Measurements from ENCODE around the gene LEPR. TPM values are rescaled to one million over a fixed set of nuclear protein-coding genes. Genes with fewer than 3 reads are reported as not detected.

LEPR gene
- total RNA-seq, 1 donor from 2014 or later: 1.1 TPM

DNA sequence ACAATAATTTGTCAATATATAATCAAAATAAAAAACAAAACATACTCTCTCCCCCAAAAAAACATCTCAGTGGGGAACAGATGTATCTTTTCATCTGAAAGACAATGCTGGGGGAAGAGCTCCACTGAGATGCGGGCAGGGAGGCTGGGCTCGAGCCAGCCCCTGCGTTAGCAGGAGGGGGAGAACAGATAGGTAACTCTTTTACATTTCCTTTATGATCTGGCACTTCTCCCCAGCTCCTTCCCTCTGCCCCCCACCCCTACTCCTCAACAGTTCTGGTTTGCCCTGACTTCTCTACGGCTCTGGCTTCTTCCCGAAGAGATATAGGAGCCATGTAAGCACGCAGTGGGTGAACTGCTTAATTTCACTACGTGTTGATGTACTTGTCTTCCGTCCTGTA, 12.4 kb downstream of the LEPR start:
- H3K36me3 Mint-ChIP-seq (ENCODE audit: low read depth): peaks cover 26% of the 10 kb centered on the region
- peaks cover 30% of the 10 kb centered on the region for H3K4me1 Mint-ChIP-seq (ENCODE audit: low read depth)
- DNase-seq (ENCODE audit: low spot score): no peak
- H3K27me3 Mint-ChIP-seq (ENCODE audit: insufficient read depth): no peaks in the 10 kb centered on the region
- no peak overlapping the region for H3K4me3 Mint-ChIP-seq
- no peak overlapping the region for H3K27ac Mint-ChIP-seq
- intact Hi-C loops (cut with micrococcal nuclease): loop anchor here (5.0 kb wide), 1 partner anchor 41 kb away; no protein-coding TSS in a partner anchor
- H3K9me3 Mint-ChIP-seq: no peaks in the 10 kb centered on the region

DNA sequence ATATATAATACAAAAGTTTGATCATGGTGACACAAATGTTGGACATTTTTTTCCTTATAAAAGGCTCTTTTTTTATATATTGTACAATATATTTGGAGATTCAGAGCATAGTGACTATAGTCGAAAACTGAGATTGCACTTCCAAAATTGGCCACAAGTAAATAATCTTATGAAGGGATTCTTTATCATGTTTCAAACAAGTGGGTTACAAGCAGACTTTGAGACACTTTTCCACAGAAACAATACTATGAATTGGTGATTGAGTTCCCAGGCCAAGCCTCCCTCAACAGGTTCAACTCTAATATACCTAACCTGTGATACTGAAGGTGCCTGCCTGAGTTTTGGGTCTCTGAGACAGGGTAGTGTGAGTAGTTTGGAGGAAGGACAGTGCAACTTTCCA, 13.8 kb downstream of the LEPR start:
- intact Hi-C loops (cut with micrococcal nuclease): loop anchor here (5.0 kb wide), 1 partner anchor 42 kb away; no protein-coding TSS in a partner anchor
- peaks cover 30% of the 10 kb centered on the region for H3K4me1 Mint-ChIP-seq (ENCODE audit: low read depth)

DNA sequence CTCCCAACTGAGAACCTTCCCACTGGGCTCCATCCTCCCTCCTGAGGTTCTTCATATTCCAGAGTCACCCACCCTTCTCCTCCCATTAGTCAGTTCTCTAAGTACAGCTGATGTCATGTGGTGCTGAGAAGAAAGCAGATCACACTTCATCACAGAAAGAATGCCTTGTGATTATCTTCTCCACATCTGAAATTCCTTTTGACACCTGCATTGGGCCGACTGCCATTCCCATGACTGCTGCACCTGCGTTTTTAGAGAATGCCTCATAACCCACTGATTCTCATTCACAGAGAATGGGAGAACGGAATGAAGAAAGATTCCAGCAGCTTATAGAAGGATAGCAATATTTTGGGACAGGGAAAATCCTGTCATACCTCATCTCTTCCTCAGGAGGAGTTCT, 14.3 kb downstream of the LEPR start:
- intact Hi-C loops (cut with micrococcal nuclease): loop anchor here (5.0 kb wide), 1 partner anchor 42 kb away; no protein-coding TSS in a partner anchor
- no peak for DNase-seq (ENCODE audit: low spot score)

More for the DNA sequence above, 13.8 kb downstream of the LEPR start:
- Mint-ChIP-seq H3K9me3 (no peaks in the 10 kb centered on the region), H3K4me3 (no peak overlapping the region), H3K27me3 (ENCODE audit: insufficient read depth) (no peaks in the 10 kb centered on the region), H3K36me3 (ENCODE audit: low read depth) (peaks cover 23% of the 10 kb centered on the region), H3K27ac (no peak overlapping the region)
- DNase-seq (ENCODE audit: low spot score): no peak

DNA sequence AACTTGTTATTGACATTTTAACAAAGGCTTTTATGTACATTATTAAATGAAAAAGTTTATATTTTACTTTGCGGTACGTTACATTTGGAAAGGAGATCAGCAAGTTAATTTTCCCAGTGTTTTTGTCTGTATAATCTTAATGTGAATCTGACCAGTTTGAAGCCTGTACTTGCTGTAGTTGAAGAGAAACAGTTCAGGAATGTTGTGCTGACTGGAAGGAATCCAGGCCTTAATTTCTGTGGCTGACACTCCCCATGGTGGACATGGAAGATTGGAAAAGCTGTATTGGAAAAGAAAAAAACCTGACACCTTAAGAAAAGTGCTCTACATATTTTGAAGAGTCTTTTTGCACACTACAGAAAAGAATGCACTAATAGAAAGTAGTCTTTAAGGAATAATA, 15.5 kb downstream of the LEPR start:
- Mint-ChIP-seq H3K27ac (no peak overlapping the region), H3K9me3 (no peaks in the 10 kb centered on the region), H3K36me3 (ENCODE audit: low read depth) (peaks cover 20% of the 10 kb centered on the region), H3K4me3 (no peak overlapping the region), H3K27me3 (ENCODE audit: insufficient read depth) (no peaks in the 10 kb centered on the region), H3K4me1 (ENCODE audit: low read depth) (peaks cover 20% of the 10 kb centered on the region)
- intact Hi-C loops (cut with micrococcal nuclease): no loop called here
- no peak for DNase-seq (ENCODE audit: low spot score)

More for the DNA sequence above, 14.3 kb downstream of the LEPR start:
- Mint-ChIP-seq H3K36me3 (ENCODE audit: low read depth) (peaks cover 23% of the 10 kb centered on the region), H3K4me3 (no peak overlapping the region), H3K27me3 (ENCODE audit: insufficient read depth) (no peaks in the 10 kb centered on the region), H3K4me1 (ENCODE audit: low read depth) (peaks cover 28% of the 10 kb centered on the region), H3K9me3 (no peaks in the 10 kb centered on the region), H3K27ac (no peak overlapping the region)

DNA sequence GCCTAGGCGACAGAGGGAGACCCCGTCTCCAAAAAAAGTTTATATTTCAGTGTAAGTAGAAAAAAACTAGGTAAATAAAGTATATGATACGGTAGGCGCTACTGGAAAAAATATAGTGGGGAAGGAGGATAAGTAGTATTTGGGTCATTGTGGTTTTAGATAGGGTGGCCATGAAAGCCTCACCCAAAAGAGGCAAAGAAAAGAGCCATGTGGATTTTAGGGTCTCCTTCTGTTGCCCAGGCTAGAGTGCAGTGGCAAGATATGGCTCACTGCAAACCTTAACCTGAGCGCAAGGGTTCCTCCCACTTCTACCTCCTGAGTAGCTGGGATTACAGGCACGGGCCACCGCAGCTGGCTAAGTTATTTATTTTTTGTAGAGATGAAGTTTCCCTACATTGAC, 17.1 kb downstream of the LEPR start:
- intact Hi-C loops (cut with micrococcal nuclease): no loop called here
- Mint-ChIP-seq H3K4me3 (no peak overlapping the region), H3K27ac (no peak overlapping the region), H3K36me3 (ENCODE audit: low read depth) (peaks cover 12% of the 10 kb centered on the region), H3K9me3 (no peaks in the 10 kb centered on the region), H3K4me1 (ENCODE audit: low read depth) (peaks cover 5% of the 10 kb centered on the region), H3K27me3 (ENCODE audit: insufficient read depth) (no peaks in the 10 kb centered on the region)
- DNase-seq (ENCODE audit: low spot score): no peak

DNA sequence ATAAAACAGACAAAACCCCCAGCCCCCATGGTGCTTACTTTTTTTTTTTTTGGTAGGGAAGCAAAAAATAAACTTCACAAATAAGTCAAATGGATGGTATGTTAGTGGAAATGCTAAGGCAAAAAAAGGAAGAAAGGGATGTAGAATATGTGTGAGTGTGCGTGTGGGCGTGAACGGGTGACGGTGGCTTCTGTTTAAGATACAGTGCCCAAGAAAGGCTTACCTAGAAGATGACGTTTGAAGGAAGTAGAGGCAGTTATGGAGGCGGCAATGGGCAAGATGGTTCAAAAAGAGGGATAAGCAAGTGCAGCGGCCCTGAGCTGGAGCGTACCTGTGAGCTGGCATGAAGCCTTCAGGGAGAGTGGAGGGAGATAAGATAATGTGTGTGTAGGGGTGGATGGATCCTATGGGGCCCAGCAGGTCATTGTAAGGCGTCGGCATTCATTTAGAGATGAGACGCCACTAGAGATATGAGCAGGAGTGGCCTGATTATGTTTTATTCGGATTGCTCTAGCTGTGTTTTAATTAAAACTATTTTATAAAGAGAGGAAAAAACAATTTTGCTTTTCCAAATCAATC, 19.9 kb downstream of the LEPR start:
- intact Hi-C loops (cut with micrococcal nuclease): no loop called here
- no peak overlapping the region for H3K27ac Mint-ChIP-seq
- H3K9me3 Mint-ChIP-seq: no peaks in the 10 kb centered on the region

DNA sequence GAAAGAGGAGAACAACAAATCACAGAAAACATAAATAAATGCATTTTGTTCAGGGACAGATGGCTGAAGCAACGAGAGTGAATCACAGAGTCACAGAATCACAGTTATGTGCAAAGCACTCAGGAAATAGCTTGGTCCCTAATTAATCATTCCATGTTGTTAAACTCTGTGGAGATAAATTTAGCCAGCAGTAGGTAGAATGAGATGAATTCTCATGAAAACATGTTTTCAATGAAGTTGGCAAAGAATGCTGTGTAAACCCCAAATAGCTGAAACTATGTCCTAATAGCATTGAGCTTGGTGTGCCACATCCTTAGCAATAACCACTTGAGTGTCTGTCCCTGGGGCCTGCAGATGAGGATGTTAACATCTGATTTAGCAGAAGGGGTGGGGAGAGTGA, 20.4 kb downstream of the LEPR start:
- Mint-ChIP-seq H3K4me1 (ENCODE audit: low read depth) (no peaks in the 10 kb centered on the region), H3K4me3 (no peak overlapping the region), H3K36me3 (ENCODE audit: low read depth) (peaks cover 3% of the 10 kb centered on the region), H3K27ac (no peak overlapping the region), H3K9me3 (no peaks in the 10 kb centered on the region), H3K27me3 (ENCODE audit: insufficient read depth) (no peaks in the 10 kb centered on the region)
- intact Hi-C loops (cut with micrococcal nuclease): no loop called here
- no peak for DNase-seq (ENCODE audit: low spot score)

More for the DNA sequence above, 19.9 kb downstream of the LEPR start:
- Mint-ChIP-seq H3K4me1 (ENCODE audit: low read depth) (no peaks in the 10 kb centered on the region), H3K4me3 (no peak overlapping the region), H3K36me3 (ENCODE audit: low read depth) (peaks cover 3% of the 10 kb centered on the region), H3K27me3 (ENCODE audit: insufficient read depth) (no peaks in the 10 kb centered on the region)
- no peak for DNase-seq (ENCODE audit: low spot score)

DNA sequence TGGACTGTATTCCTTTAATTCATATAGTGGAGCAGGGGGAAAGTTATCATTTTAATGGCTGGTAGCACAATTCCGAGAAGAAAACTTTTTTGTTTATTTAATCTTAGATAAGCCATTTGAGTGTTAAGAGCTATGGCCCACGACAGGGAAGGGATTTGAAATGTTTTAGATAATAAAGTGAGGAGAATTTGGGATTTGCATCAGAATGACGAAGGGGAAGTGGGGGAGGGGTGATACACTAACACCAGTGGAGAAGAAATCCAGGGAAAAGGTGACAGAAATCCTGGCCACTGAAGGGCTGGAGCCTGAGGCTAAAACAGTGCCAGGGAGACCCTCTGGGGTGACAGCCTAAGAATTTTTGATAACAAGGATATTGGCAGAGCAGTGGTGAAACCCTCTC, 21.0 kb downstream of the LEPR start:
- no peak overlapping the region for H3K27ac Mint-ChIP-seq

DNA sequence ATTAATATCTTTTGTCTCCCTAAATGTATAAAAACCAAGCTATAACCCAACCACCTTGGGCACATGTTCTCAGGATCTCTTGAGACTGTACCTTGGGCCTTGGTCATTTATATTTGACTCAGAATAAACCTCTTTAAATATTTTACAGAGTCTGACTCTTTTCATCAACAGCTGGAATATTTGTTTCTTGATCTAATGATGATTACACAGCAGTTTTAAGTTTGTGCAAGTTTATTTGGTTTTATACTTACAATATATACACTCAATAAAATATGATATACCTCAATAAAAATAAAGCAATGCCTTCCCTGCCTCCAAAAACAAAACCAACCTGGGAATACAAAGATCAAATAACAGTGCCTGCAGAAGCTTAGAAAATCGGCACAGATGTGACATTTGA, 22.0 kb downstream of the LEPR start:
- no peak overlapping the region for H3K4me3 Mint-ChIP-seq
- no peaks in the 10 kb centered on the region for H3K9me3 Mint-ChIP-seq
- intact Hi-C loops (cut with micrococcal nuclease): no loop called here
- DNase-seq (ENCODE audit: low spot score): no peak
- H3K36me3 Mint-ChIP-seq (ENCODE audit: low read depth): no peaks in the 10 kb centered on the region
- no peaks in the 10 kb centered on the region for H3K27me3 Mint-ChIP-seq (ENCODE audit: insufficient read depth)
- H3K4me1 Mint-ChIP-seq (ENCODE audit: low read depth): no peaks in the 10 kb centered on the region
- no peak overlapping the region for H3K27ac Mint-ChIP-seq

More for the DNA sequence above, 21.0 kb downstream of the LEPR start:
- no peaks in the 10 kb centered on the region for H3K9me3 Mint-ChIP-seq
- DNase-seq (ENCODE audit: low spot score): no peak
- H3K4me1 Mint-ChIP-seq (ENCODE audit: low read depth): no peaks in the 10 kb centered on the region
- H3K36me3 Mint-ChIP-seq (ENCODE audit: low read depth): no peaks in the 10 kb centered on the region
- no peak overlapping the region for H3K4me3 Mint-ChIP-seq
- intact Hi-C loops (cut with micrococcal nuclease): no loop called here
- H3K27me3 Mint-ChIP-seq (ENCODE audit: insufficient read depth): no peaks in the 10 kb centered on the region

DNA sequence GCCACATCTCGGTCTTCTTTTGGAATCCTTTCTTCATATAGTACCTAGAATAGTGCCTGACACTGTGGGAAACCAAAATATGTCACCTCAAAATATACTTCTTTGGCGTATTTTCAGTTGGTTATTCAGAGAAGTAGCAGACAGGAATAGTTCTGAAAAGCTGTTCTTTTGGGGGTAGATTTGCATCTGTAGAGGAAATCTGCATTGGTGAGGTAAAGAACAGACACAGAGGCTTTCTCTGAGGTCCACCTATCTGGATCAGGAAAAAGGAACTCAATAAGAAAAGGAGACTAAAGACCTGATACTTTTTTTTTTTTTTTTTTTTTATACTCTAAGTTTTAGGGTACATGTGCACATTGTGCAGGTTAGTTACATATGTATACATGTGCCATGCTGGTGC, 23.2 kb downstream of the LEPR start:
- Mint-ChIP-seq H3K4me1 (ENCODE audit: low read depth) (no peaks in the 10 kb centered on the region), H3K4me3 (no peak overlapping the region)
- DNase-seq (ENCODE audit: low spot score): no peak

DNA sequence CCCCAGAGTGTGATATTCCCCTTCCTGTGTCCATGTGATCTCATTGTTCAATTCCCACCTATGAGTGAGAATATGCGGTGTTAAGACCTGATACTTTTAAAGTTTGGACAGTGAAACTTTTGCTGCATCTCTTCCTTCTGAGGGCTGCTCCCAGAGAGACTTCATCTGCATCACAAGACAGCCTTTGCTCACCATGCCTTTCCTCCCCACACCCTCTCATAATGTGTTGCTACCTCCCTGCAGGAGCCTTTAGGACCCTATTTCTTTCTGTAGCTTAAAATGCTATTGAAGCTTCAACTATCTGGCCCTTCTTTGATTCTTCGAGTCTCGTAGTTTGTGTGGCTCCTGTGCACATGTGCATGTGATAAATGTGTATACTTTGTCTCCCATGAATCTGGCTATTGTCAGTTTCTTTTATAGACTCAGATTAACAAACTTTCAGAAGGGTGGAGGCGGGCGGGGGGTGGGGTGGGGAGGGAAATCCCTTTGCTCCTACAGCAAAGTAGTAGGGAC, 23.7 kb downstream of the LEPR start:
- Mint-ChIP-seq H3K4me3 (no peak overlapping the region), H3K4me1 (ENCODE audit: low read depth) (no peaks in the 10 kb centered on the region), H3K27me3 (ENCODE audit: insufficient read depth) (no peaks in the 10 kb centered on the region), H3K27ac (no peak overlapping the region), H3K9me3 (no peaks in the 10 kb centered on the region), H3K36me3 (ENCODE audit: low read depth) (no peaks in the 10 kb centered on the region)
- intact Hi-C loops (cut with micrococcal nuclease): no loop called here
- DNase-seq (ENCODE audit: low spot score): no peak

More for the DNA sequence above, 23.2 kb downstream of the LEPR start:
- Mint-ChIP-seq H3K36me3 (ENCODE audit: low read depth) (no peaks in the 10 kb centered on the region), H3K9me3 (no peaks in the 10 kb centered on the region), H3K27me3 (ENCODE audit: insufficient read depth) (no peaks in the 10 kb centered on the region), H3K27ac (no peak overlapping the region)
- intact Hi-C loops (cut with micrococcal nuclease): no loop called here

DNA sequence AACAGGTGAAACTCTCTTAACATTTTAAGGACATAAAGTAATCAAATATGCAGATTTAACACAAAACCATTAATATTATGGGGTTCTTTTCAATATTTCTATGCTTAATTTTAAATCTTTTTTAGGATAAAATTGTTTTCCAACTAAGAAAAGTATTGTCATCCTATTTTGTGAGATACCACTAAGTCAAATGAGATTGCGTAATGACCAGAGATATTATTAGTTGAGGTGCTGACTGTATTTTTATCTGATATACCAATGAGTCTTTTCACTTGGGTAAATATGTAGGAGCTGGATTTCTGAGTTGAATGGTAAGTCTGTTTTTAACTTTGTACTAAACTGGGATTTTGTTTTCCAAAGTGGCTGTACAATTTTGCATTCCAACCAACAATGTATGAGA, 25.4 kb downstream of the LEPR start:
- Mint-ChIP-seq H3K4me3 (no peak overlapping the region), H3K36me3 (ENCODE audit: low read depth) (no peaks in the 10 kb centered on the region), H3K27ac (no peak overlapping the region), H3K4me1 (ENCODE audit: low read depth) (no peaks in the 10 kb centered on the region), H3K27me3 (ENCODE audit: insufficient read depth) (no peaks in the 10 kb centered on the region), H3K9me3 (no peaks in the 10 kb centered on the region)
- no peak for DNase-seq (ENCODE audit: low spot score)
- intact Hi-C loops (cut with micrococcal nuclease): no loop called here

DNA sequence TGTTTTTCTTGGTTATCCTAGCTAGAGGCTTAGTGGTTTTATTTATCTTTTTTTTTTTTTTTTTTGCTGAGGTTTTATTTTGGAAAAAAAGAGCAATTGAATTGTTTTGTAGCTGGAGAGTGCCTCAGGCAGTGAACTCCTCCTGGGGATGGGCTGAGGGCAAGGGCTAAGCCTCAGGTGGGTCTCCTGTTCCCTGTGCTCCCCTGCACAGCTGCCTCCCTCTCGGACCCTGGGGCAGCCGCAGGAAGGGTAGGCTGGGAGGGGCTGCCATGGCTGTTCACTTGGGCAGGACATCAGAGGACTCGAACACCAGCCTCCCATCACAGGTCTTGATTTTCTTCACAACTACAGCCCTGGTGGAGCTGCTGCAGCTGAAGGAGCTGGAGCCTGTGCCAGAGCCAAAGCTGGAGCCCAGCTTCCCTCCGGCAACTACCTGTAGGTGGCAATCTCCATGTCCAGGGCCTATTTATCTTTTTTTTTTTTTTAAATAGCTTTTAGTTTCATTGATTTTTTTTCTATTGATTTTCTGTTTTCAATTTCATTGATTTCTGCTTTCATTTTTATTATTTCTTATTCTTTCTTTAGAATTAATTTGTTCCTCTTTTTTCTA, 28.9 kb downstream of the LEPR start:
- H3K4me1 Mint-ChIP-seq (ENCODE audit: low read depth): no peaks in the 10 kb centered on the region
- no peaks in the 10 kb centered on the region for H3K27me3 Mint-ChIP-seq (ENCODE audit: insufficient read depth)
- H3K27ac Mint-ChIP-seq: no peak overlapping the region
- no peak overlapping the region for H3K4me3 Mint-ChIP-seq
- H3K9me3 Mint-ChIP-seq: no peaks in the 10 kb centered on the region
- no peaks in the 10 kb centered on the region for H3K36me3 Mint-ChIP-seq (ENCODE audit: low read depth)
- DNase-seq (ENCODE audit: low spot score): no peak
- intact Hi-C loops (cut with micrococcal nuclease): no loop called here
